ENCODE data around the gene AKAP7.
"Not testable (repeated sequence)": the region's sequence is repeated elsewhere in the genome, so short reads cannot be mapped to it uniquely, and the experiment has no call there.

The AKAP7 gene

GRCh38 chr6:131293472-131293911 lies 158.2 kb downstream of the AKAP7 start:
- DNase-seq (ENCODE audit: low spot score): no peak

GRCh38 chr6:131295081-131295480 lies 159.8 kb downstream of the AKAP7 start:
- no peak for DNase-seq (ENCODE audit: low spot score)

DNA sequence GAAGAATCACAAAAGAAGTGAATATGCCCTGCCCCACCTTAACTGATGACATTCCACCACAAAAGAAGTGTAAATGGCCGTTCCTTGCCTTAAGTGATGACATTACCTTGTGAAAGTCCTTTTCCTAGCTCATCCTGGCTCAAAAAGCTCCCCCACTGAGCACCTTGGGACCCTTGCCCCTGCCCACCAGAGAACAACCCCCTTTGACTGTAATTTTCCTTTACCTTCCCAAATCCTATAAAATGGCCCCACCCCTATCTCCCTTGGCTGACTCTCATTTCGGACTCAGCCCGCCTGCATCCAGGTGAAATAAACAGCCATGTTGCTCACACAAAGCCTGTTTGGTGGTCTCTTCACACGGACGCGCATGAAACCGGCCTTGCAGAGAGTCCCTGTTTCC lies 165.6 kb downstream of the AKAP7 start:
- DNase-seq (ENCODE audit: low spot score): not testable (repeated sequence)

DNA sequence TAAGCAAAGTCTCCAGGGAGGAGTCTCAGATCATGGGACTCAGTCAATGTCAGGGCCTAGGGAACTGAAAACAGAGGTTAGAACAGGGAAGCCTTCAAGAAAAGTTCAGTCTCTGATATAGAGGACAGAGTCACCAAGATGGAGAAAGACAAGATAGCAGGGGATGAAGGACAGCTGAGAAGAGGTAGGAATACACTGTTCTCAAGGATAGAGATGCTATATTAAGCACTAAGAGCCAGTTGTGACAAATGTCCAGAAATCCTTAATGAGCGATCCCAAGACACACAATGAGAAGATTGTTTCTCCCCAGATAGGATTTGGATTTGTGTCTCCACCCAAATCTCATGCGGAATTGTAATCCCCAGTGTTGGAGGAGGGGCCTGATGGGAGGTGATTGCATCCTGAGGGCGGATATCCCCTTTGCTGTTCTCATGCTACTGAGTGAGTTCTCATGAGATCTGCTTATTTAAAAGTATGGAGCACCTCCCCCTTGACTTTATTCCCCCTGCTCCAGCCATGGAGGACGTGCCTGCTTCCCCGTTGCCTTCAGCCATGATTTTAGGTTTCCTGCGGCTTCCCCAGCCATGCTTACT lies 168.2 kb downstream of the AKAP7 start:
- no peak for DNase-seq (ENCODE audit: low spot score)

DNA sequence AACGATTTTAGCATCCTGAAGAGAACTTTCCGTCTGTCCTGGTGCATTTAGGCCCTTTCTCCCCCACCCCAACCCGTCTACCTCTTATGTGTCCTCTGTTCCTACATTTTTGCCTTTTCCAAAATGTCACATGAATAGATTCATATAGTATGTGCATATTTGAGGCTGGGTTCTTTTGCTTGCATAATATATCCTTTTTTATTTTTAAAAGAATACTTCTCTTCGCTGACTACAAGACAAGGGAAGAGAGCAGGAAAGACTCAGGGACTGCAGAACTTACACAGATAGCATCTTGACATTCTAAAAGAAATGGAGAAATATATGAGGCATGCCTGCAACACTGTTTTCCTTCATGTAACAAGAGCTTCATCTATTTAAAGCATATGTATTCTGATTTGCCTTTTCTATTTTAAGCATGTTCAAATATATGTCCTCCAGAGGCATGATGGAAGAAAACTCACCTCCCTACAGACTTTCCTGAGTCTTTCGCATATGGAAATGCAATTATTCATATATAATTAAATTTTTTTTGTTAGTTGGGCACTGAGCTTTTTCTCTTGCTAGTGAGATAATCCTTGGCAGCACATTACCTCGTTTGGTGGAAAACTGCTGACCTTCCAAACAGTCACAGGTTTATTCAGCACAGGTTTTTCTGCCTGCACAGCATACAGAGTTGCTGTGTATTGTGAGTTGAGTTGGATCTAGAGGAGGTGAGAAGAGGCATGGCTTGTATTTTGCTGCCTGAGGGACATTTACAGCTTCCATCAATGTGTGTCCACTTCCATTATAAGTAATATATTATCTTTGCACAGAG lies 170.0 kb downstream of the AKAP7 start:
- DNase-seq (ENCODE audit: low spot score): no peak

DNA sequence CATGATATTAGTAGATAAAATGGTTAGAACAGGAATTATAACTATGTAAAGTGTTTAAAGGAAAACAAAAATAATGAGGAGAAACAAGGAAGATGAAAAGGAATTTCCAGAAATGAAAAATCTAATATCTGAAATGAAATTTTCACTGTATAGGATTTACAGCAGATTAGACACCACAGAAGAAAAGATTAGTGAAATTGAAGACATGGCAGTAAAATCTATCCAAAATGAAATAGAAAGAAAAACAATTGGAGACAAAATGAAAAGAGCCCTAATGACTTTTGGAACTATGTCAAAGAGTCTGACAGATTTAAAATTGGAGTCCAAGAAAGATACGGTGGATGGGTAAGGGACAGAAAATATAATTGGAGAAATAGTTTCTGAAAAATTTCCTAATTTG lies 174.2 kb downstream of the AKAP7 start:
- DNase-seq (ENCODE audit: low spot score): no peak

DNA sequence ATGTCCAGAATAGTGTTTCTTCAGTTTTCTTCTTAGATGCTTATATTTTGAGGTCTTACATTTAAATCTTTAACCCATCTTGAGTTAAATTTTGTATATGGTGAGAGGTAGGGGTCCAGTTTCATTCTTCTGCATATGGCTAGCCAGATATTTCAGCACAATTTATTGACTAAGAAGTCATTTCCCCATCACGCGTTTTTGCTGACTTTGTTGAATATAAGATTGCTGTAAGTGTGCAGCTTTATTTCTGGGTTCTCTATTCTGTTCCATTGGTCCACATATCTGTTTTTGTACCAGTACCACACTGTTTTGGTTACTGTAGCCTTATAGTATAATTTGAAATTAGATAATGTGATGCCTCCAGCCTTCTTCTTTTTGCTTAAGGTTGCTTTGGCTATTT lies 179.6 kb downstream of the AKAP7 start:
- no peak for DNase-seq (ENCODE audit: low spot score)

DNA sequence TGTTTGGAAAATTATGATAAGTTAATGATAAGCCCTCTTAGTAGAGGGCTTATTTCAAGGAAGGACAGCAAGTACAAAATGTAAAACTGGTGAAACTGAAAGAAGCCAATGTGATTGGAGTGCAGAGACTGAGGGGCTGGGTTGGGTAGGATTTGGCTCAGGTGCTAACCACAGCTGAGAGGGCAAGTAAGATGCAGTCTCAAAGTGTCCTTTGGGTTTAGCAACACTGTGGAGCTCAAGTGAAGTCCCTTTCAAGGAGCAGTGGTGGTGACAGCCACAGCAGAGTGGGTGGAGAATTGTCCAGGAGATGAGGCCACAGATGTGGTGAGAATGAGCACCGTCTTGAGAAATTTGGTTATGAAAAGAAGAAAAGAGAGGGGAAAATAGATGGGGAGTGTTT lies 181.4 kb downstream of the AKAP7 start:
- no peak for DNase-seq (ENCODE audit: low spot score)

DNA sequence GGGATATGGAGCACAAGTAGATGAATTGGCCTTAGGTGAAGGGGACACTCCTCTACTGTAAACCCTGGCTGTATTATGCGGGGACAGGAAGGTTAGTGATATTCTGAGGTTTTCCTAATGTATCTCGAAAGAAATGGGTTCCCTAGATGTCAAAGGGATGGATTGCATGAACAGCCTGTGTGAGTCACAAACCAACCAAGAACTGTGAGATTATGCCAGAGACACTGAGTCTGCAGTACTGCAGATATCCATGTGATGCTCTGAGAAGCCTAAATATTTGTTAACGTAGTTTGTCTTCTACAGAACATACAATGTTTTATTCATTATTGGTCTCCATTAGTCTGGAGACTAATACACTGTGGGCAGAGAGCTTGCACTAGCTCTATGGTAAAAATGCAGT lies 182.2 kb downstream of the AKAP7 start:
- DNase-seq (ENCODE audit: low spot score): peak; percentile 15

DNA sequence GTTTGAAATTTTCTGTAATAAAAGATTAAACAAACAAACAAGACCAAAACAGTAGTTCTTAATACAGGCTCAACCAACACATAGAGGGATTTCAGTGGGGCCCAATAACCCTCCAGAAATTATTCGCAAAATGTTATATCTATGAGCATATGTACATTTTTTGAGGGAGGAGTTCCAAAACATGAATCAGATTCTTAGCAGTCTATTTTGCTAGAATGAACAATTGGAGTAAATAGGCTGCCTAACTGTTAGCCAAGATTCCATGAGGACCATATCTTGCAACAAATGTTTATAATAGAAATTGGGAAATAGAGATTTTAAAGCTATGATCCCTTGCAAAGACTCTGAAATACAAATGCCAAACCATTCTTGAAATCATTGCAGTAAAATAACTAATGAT lies 186.3 kb downstream of the AKAP7 start:
- DNase-seq (ENCODE audit: low spot score): no peak

- DNase-seq (ENCODE audit: low spot score): no peak
These were observed 186.9 kb downstream of the AKAP7 start for GRCh38 chr6:131322125-131322524.

DNA sequence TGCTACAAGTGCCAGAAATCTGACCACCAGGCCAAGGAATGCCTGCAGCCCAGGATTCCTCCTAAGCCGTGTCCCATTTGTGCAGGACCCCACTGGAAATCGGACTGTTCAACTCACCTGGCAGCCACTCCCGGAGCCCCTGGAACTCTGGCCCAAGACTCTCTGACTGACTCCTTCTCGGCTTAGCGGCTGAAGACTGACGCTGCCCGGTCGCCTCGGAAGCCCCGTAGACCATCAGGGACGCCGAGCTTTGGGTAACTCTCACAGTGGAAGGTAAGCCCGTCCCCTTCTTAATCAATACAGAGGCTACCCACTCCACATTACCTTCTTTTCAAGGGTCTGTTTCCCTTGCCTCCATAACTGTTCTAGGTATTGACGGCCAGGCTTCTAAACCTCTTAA lies 190.4 kb downstream of the AKAP7 start:
- DNase-seq (ENCODE audit: low spot score): not testable (repeated sequence)

DNA sequence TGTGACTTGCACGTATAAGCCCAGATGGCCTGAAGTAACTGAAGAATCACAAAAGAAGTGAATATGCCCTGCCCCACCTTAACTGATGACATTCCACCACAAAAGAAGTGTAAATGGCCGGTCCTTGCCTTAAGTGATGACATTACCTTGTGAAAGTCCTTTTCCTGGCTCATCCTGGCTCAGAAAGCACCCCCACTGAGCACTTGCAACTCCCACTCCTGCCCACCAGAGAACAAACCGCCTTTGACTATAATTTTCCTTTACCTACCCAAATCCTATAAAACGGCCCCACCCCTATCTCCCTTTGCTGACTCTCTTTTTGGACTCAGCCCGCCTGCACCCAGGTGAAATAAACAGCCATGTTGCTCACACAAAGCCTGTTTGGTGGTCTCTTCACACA lies 193.5 kb downstream of the AKAP7 start:
- not testable (repeated sequence) for DNase-seq (ENCODE audit: low spot score)

DNA sequence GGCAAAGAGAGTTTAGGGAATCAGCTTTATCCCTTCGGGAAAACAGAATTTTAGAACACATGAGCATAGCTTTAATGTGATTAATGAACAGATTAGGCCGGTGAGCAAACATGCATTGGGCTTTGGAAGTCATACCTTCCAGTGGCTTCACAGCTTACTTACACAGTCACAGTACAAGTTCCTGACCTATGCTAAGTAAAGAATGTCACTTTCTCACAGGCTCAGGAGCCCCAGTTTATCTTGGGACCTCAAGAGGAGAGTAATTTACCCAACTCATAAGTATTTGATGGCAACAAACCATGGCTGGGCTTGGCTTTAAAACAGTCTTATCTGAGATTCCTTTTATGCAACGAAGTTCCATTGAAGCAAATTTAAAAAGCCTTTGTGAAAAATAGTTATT lies 195.9 kb downstream of the AKAP7 start:
- no peak for DNase-seq (ENCODE audit: low spot score)

DNA sequence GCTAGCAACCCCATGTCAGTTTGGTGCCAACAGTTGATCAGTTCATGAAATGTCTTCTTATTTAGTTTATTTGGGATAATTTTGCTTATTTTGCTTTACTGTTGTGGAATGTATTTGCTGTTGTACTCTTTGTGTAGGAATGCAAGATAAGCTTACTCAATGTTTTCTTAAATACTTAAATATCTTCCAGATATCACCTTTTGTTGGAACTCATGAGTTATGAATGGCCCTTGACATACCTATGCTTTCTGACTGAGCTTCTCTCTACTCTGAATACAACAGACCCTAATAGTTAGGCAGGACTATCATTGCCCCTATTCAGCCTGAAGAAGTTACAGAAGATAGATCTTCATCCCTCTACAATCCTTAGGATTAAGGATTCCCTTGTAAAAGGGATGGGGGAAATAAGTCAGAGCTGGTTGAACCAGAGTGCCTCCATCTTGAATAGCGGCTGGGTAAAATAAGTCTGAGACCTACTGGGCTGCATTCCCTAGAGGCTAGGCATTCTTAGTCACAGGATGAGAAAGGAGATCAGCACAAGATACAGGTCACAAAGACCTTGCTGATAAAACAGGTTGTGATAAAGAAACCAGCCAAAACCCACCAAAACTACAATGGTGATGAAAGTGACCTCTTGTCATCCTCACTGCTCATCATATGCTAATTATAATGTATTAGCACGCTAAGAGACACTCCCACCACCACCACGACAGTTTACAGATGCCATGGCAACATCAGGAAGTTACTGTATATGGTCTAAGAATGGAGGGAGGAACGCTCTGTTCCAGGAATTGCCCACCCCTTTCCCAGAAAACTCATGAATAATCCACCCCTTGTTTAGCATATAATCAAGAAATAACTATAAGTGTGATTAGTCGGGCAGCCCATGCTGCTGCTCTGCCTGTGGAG lies 196.9 kb downstream of the AKAP7 start:
- no peak for DNase-seq (ENCODE audit: low spot score)

Measured in Ammon's horn (tissue), 1 donor.